ENCODE measurements around the gene ARL15. TPM values are rescaled to one million over a fixed set of nuclear protein-coding genes. Genes with fewer than 3 reads are reported as not detected.
"Not testable (repeated sequence)": the region's sequence is repeated elsewhere in the genome, so short reads cannot be mapped to it uniquely, and the experiment has no call there.

ARL15 gene
- total RNA-seq, 1 donor from 2014 or later, result 52.6 TPM

GRCh38 chr5:54045077-54045792 is 265.1 kb downstream of the ARL15 start:
- no peak for DNase-seq (ENCODE audit: low read depth, low spot score)

GRCh38 chr5:54044276-54044675 is 266.1 kb downstream of the ARL15 start:
- DNase-seq (ENCODE audit: low read depth, low spot score), result not testable (repeated sequence)

GRCh38 chr5:54040804-54041203 is 269.6 kb downstream of the ARL15 start:
- DNase-seq (ENCODE audit: low read depth, low spot score), result no peak

- no peak for DNase-seq (ENCODE audit: low read depth, low spot score)
Measured at GRCh38 chr5:54040018-54040417, 270.4 kb downstream of the ARL15 start.

- no peak for DNase-seq (ENCODE audit: low read depth, low spot score)
Measured at GRCh38 chr5:54037205-54037604, 273.2 kb downstream of the ARL15 start.

- DNase-seq (ENCODE audit: low read depth, low spot score), result no peak
Measured at GRCh38 chr5:54030981-54031380, 279.4 kb downstream of the ARL15 start.

GRCh38 chr5:54024466-54024865 is 285.9 kb downstream of the ARL15 start:
- DNase-seq (ENCODE audit: low read depth, low spot score), result no peak

- DNase-seq (ENCODE audit: low read depth, low spot score), result no peak
Measured at GRCh38 chr5:54022223-54022622, 288.1 kb downstream of the ARL15 start.

GRCh38 chr5:54021431-54022164 is 288.8 kb downstream of the ARL15 start:
- DNase-seq (ENCODE audit: low read depth, low spot score), result no peak

- DNase-seq (ENCODE audit: low read depth, low spot score), result no peak
Measured at GRCh38 chr5:54018438-54018837, 291.9 kb downstream of the ARL15 start.

GRCh38 chr5:54017580-54017979 is 292.8 kb downstream of the ARL15 start:
- DNase-seq (ENCODE audit: low read depth, low spot score), result no peak

- DNase-seq (ENCODE audit: low read depth, low spot score), result no peak
Measured at GRCh38 chr5:54013556-54014194, 296.7 kb downstream of the ARL15 start.

GRCh38 chr5:54009828-54010227 is 300.5 kb downstream of the ARL15 start:
- DNase-seq (ENCODE audit: low read depth, low spot score), result no peak

GRCh38 chr5:54009357-54009756 is 301.0 kb downstream of the ARL15 start:
- no peak for DNase-seq (ENCODE audit: low read depth, low spot score)

- no peak for DNase-seq (ENCODE audit: low read depth, low spot score)
Measured at GRCh38 chr5:54007827-54008777, 302.3 kb downstream of the ARL15 start.

- no peak for DNase-seq (ENCODE audit: low read depth, low spot score)
Measured at GRCh38 chr5:54004697-54005096, 305.7 kb downstream of the ARL15 start.

- no peak for DNase-seq (ENCODE audit: low read depth, low spot score)
Measured at GRCh38 chr5:54002779-54003178, 307.6 kb downstream of the ARL15 start.

GRCh38 chr5:54001976-54002775 is 308.2 kb downstream of the ARL15 start:
- DNase-seq (ENCODE audit: low read depth, low spot score), result no peak

- no peak for DNase-seq (ENCODE audit: low read depth, low spot score)
Measured at GRCh38 chr5:54000011-54000410, 310.4 kb downstream of the ARL15 start.

Data from pulmonary artery endothelial cell (primary cell).